A549 (cell line): ENCODE data around the gene OPN5. TPM values are rescaled to one million over a fixed set of nuclear protein-coding genes. Genes with fewer than 3 reads are reported as not detected.

Experiments
- ATAC-seq, 2 experiments: fragments of 200-7000 bp in 1 of 2; fragments of >200 bp in 1 of 2; cut with Nextera tagmentation in 1 of 2; cut with Tn5 transposase in 1 of 2; 3 replicates each; pipeline versions ENCODE4 v1.8.0 to v1.9.1; 2018 to 2020; ENCODE audit warnings: mild to moderate bottlenecking in 1 of 2, moderate library complexity in 1 of 2
- CTCF ChIA-PET: fragments of 300-600 bp; sonication (Branson Sonifier 250); formaldehyde crosslinking; extraction: SDS; loops from one replicate; lab custom pipeline; 2021; ENCODE audit warnings: antibody characterized with exemption, inconsistent platforms; lab: Yijun Ruan, JAX
- POLR2A ChIA-PET: fragments of 350-600 bp; formaldehyde crosslinking; extraction: SDS; loops from one replicate; lab custom pipeline; 2021; ENCODE audit warnings: antibody characterized with exemption, inconsistent platforms; lab: Yijun Ruan, JAX
- DNase-seq, 2 experiments: peaks; one replicate each; pipeline versions ENCODE4 v3.0.0 to v3.0.0-alpha.2; 2011 to 2016; ENCODE audit warnings: low read depth in 1 of 2, low spot score in 1 of 2
- FAIRE-seq: peaks from 2 replicates; lab custom pipeline; 2011; peaks lifted over from hg19 to GRCh38; lab: Jason Lieb, UNC
- H3K27ac ChIP-seq, 2 experiments: fragments of >200 bp; sonication (Bioruptor Twin); formaldehyde crosslinking; 3 replicates each; pipeline ENCODE4 v1.5.1; 2016 to 2017
- H3K4me1 ChIP-seq: fragments of >200 bp; sonication (Bioruptor Twin); formaldehyde crosslinking; 3 replicates; pipeline ENCODE4 v1.6.1; 2016
- H3K4me2 ChIP-seq: fragments of >200 bp; sonication (Bioruptor Twin); formaldehyde crosslinking; 3 replicates; pipeline ENCODE4 v1.6.1; 2016
- H3K4me3 ChIP-seq: fragments of >200 bp; sonication (Bioruptor Twin); formaldehyde crosslinking; 3 replicates; pipeline ENCODE4 v1.5.1; 2016
- H3K9me3 ChIP-seq: fragments of >200 bp; sonication (Bioruptor Twin); formaldehyde crosslinking; 3 replicates; pipeline ENCODE4 v1.6.1; 2016
- ATOH8 ChIP-seq: fragments of 250-450 bp; sonication (Bioruptor Pico); IDR thresholded peaks from 2 replicates; pipeline ENCODE4 v1.5.0; 2020; ENCODE audit warnings: low read depth, mild to moderate bottlenecking, moderate library complexity
- BHLHE40 ChIP-seq: IDR thresholded peaks from 2 replicates; pipeline ENCODE4 v1.6.1; 2012; ENCODE audit warnings: low read depth, low read length, inconsistent platforms
- CBX8 ChIP-seq: fragments of 200-600 bp; sonication (generic); IDR thresholded peaks from 2 replicates; pipeline ENCODE4 v1.6.1; 2016
- CEBPB ChIP-seq, 2 experiments: fragments of >200 bp in 1 of 2; sonication (Bioruptor Twin) in 1 of 2; formaldehyde crosslinking in 1 of 2; IDR thresholded peaks; 2 replicates each; pipeline ENCODE4 v1.6.1; 2012 to 2016
- CHD2 ChIP-seq: fragments of 150-350 bp; IDR thresholded peaks from 2 replicates; pipeline ENCODE4 v1.6.1; 2014; ENCODE audit warnings: low read length; ENCODE audit not compliant: partially characterized antibody
- CHD4 ChIP-seq: fragments of 200-600 bp; sonication (generic); IDR thresholded peaks from 2 replicates; pipeline ENCODE4 v1.6.1; 2016; ENCODE audit warnings: antibody characterized with exemption, mild to moderate bottlenecking, borderline replicate concordance
- E2F6 ChIP-seq: IDR thresholded peaks from 2 replicates; pipeline ENCODE4 v1.6.1; 2012; ENCODE audit warnings: low read depth, borderline replicate concordance
- ESRRA ChIP-seq: fragments of 150-350 bp; IDR thresholded peaks from 2 replicates; pipeline ENCODE4 v1.6.1; 2014; ENCODE audit warnings: mild to moderate bottlenecking, low read length, borderline replicate concordance
- FOSL2 ChIP-seq, 2 experiments: fragments of 450-650 bp in 1 of 2; fragments of >200 bp in 1 of 2; sonication (Bioruptor Twin) in 1 of 2; formaldehyde crosslinking; IDR thresholded peaks; 2 replicates each; pipeline versions ENCODE4 v1.5.0 to v1.6.1; 2016 to 2020; ENCODE audit warnings: mild to moderate bottlenecking in 1 of 2, moderate library complexity in 1 of 2
- FOXS1 ChIP-seq: fragments of 250-450 bp; sonication (Bioruptor Pico); IDR thresholded peaks from 2 replicates; pipeline ENCODE4 v1.5.0; 2020; ENCODE audit warnings: mild to moderate bottlenecking, moderate library complexity
- HDAC2 ChIP-seq: fragments of 200-600 bp; sonication (generic); IDR thresholded peaks from 2 replicates; pipeline ENCODE4 v1.6.1; 2016
- HOXB13 ChIP-seq: fragments of 250-450 bp; sonication (Bioruptor Pico); IDR thresholded peaks from 2 replicates; pipeline ENCODE4 v1.5.0; 2020; ENCODE audit warnings: low read depth, mild to moderate bottlenecking, moderate library complexity
- JUN ChIP-seq, 2 experiments: fragments of >200 bp; sonication (Bioruptor Twin); formaldehyde crosslinking; IDR thresholded peaks; 2 replicates in 1 of 2; 3 replicates in 1 of 2; pipeline ENCODE4 v1.6.1; 2016 to 2017
- KDM1A ChIP-seq: fragments of 200-600 bp; sonication (generic); IDR thresholded peaks from 2 replicates; pipeline ENCODE4 v1.6.1; 2016; ENCODE audit warnings: low read depth, mild to moderate bottlenecking
- MAZ ChIP-seq: fragments of 150-350 bp; IDR thresholded peaks from 2 replicates; pipeline ENCODE4 v1.6.1; 2014; ENCODE audit warnings: antibody characterized with exemption, low read depth, low read length, borderline replicate concordance
- MYC ChIP-seq: IDR thresholded peaks from 2 replicates; pipeline ENCODE4 v1.6.1; 2012; ENCODE audit warnings: mild to moderate bottlenecking, inconsistent platforms, low read length, improper control_type of control experiment, borderline replicate concordance
- REST ChIP-seq: fragments of 200-600 bp; sonication (generic); IDR thresholded peaks from 2 replicates; pipeline ENCODE4 v1.6.1; 2016; ENCODE audit warnings: antibody characterized with exemption, mild to moderate bottlenecking, moderate library complexity
- RFX5 ChIP-seq: fragments of 450-650 bp; IDR thresholded peaks from 2 replicates; pipeline ENCODE4 v1.7.1; 2014; ENCODE audit warnings: antibody characterized with exemption, mild to moderate bottlenecking, moderate library complexity
- RNF2 ChIP-seq: fragments of 200-600 bp; sonication (generic); IDR thresholded peaks from 2 replicates; pipeline ENCODE4 v1.6.1; 2016; ENCODE audit warnings: low read depth, mild to moderate bottlenecking, antibody characterized with exemption, moderate library complexity, borderline replicate concordance
- SMC3 ChIP-seq: fragments of >200 bp; sonication (Bioruptor Twin); formaldehyde crosslinking; IDR thresholded peaks from 3 replicates; pipeline ENCODE4 v1.6.1; 2018; ENCODE audit warnings: inconsistent platforms
- TFCP2L1 ChIP-seq: fragments of 250-450 bp; sonication (Bioruptor Pico); IDR thresholded peaks from 2 replicates; pipeline ENCODE4 v1.5.0; 2021; ENCODE audit warnings: mild to moderate bottlenecking
- ZFP36 ChIP-seq: fragments of 450-650 bp; IDR thresholded peaks from 2 replicates; pipeline ENCODE4 v1.6.1; 2014; ENCODE audit warnings: borderline replicate concordance; ENCODE audit not compliant: partially characterized antibody
- ZNF302 ChIP-seq: fragments of 250-450 bp; sonication (Bioruptor Pico); IDR thresholded peaks from 2 replicates; pipeline ENCODE4 v1.9.0; 2021; ENCODE audit warnings: inconsistent platforms, mild to moderate bottlenecking, moderate library complexity
- WGBS: methylation state at CpG from one replicate; pipeline ENCODE4 v1.1.6; 2017; ENCODE audit errors: missing lambda C conversion rate; 5-methylcytosine and 5-hydroxymethylcytosine counted together
- polyA plus RNA-seq, 4 experiments: library from polyadenylated mRNA; depleted of rRNA in 3 of 4; stranded (reverse); fragments of >200 nt; fragmentation: RNase III in 1 of 4; extraction: RNeasy Plus Mini Kit Qiagen cat#74134 plus additional on column Dnase treatment in 1 of 4; gene quantifications; 2 replicates in 3 of 4; 3 replicates in 1 of 4; pipeline ENCODE4 v1.2.3, GENCODE V29; 2011 to 2017
- TF ChIP-seq, protein P1 (sequence below): fragments of >200 bp; sonication (Bioruptor Twin); formaldehyde crosslinking; IDR thresholded peaks from 3 replicates; pipeline ENCODE4 v1.5.1; 2016
- TF ChIP-seq, protein P2 (sequence below): IDR thresholded peaks from 2 replicates; pipeline ENCODE4 v1.6.1; 2012
- TF ChIP-seq, protein P3 (sequence below): fragments of 450-650 bp; IDR thresholded peaks from 2 replicates; pipeline ENCODE4 v1.6.1; 2014; ENCODE audit warnings: antibody characterized with exemption

The OPN5 gene
- polyA plus RNA-seq, 2 of the 4 experiments (the other 2 are of a cell fraction): not detected

DNA sequence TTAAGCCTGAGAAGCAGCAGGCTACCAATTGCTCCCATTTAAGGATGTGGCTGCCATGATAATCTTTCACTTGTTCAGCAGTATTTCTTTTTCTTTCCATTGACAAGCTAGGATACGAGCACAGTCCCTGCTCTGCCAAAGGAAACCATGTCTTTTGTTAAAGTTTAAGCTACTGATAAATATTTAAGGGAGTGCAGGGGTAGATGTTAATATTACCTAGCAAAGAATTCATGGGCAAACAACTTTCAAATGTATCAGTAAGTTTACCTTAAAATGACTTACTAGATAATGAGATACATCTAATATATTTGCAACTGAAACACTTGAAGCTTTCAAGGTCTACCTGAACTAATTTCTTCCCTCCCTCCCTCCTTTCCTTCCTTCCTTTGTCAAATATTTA is 77.3 kb downstream of the OPN5 start:
- ATAC-seq (no peak), DNase-seq (no peak), FAIRE-seq (no peak)
- CTCF ChIA-PET: no interaction called here
- Histone ChIP-seq H3K4me3 (no peak overlapping the region), H3K27ac (no peak overlapping the region), H3K4me2 (no peak overlapping the region), H3K9me3 (no peaks in the 10 kb centered on the region), H3K4me1 (no peaks in the 10 kb centered on the region)
- 5% methylated on average over 1 of the region's 1 CpG for WGBS
- TF ChIP-seq FOXS1 (CRISPR knock-in tag) (no peak), ZFP36 (no peak), BHLHE40 (no peak)
- TF ChIP-seq, protein P1, sequence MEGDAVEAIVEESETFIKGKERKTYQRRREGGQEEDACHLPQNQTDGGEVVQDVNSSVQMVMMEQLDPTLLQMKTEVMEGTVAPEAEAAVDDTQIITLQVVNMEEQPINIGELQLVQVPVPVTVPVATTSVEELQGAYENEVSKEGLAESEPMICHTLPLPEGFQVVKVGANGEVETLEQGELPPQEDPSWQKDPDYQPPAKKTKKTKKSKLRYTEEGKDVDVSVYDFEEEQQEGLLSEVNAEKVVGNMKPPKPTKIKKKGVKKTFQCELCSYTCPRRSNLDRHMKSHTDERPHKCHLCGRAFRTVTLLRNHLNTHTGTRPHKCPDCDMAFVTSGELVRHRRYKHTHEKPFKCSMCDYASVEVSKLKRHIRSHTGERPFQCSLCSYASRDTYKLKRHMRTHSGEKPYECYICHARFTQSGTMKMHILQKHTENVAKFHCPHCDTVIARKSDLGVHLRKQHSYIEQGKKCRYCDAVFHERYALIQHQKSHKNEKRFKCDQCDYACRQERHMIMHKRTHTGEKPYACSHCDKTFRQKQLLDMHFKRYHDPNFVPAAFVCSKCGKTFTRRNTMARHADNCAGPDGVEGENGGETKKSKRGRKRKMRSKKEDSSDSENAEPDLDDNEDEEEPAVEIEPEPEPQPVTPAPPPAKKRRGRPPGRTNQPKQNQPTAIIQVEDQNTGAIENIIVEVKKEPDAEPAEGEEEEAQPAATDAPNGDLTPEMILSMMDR: no peak
- TF ChIP-seq, all 56 proteins: peak for 0
- POLR2A ChIA-PET: no interaction called here

DNA sequence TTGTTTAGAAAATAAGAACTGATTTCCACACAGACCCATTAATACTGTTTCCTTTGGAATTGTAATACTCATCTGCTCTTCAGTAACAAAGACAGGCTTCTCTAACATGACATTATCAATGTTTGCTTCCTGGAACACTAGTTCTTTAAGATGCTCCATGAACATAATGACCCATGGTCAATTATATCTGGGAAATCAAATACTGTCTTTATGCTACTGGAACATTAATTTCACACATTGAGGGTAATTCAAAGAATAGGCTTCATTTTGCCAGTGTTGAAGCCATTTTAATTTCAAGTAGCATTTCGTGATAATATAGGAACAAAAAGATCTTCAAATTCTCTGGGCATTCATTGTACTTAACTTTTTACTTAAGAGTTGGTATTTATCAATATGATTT is 80.9 kb downstream of the OPN5 start:
- CTCF ChIA-PET: no interaction called here
- 12% methylated on average over 1 of the region's 1 CpG for WGBS
- TF ChIP-seq ZNF302 (CRISPR knock-in tag): no peak
- no peak for TF ChIP-seq CHD2
- no peak for TF ChIP-seq MYC
- no peak for TF ChIP-seq ATOH8 (CRISPR knock-in tag)
- no peak for TF ChIP-seq HDAC2
- TF ChIP-seq E2F6: no peak
- no peak for TF ChIP-seq JUN (IDR thresholded peaks at IDR 0.05)
- no peak for TF ChIP-seq RFX5
- no peak for TF ChIP-seq RNF2
- H3K4me3 ChIP-seq: no peak overlapping the region
- DNase-seq: no peak
- H3K9me3 ChIP-seq: no peaks in the 10 kb centered on the region
- no peaks in the 10 kb centered on the region for H3K4me1 ChIP-seq
- POLR2A ChIA-PET: no interaction called here
- H3K27ac ChIP-seq: no peak overlapping the region
- no peak overlapping the region for H3K4me2 ChIP-seq
- no peak for FAIRE-seq
- no peak for ATAC-seq

DNA sequence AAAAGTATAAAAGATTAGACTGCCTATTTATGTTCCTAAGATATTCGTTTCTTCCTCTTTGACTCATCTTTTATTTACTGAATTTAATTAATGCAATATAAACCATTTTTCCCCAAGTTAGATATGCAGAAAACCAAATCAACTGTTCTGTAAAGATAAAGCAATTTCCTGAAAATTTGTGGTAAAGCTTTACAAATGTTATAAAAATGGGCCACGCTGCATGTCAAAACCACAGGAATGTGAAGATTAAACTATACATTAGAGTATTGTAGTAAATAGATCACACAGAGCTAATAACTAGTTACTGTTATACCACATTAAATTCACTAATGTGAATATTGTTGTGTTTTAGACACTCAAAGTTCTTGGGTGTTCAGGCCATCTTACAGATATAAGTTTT is 83.4 kb downstream of the OPN5 start:
- H3K9me3 ChIP-seq: no peaks in the 10 kb centered on the region
- no peak overlapping the region for H3K27ac ChIP-seq
- DNase-seq: no peak
- ChIA-PET POLR2A (no interaction called here), CTCF (no interaction called here)
- TF ChIP-seq ESRRA: no peak
- no peak for TF ChIP-seq HOXB13
- TF ChIP-seq FOSL2 (IDR thresholded peaks at IDR 0.05): no peak
- TF ChIP-seq FOSL2 (CRISPR knock-in tag; IDR thresholded peaks at IDR 0.05): no peak
- TF ChIP-seq REST: no peak
- TF ChIP-seq E2F6: no peak
- no peak for TF ChIP-seq ZFP36
- TF ChIP-seq, protein P2, sequence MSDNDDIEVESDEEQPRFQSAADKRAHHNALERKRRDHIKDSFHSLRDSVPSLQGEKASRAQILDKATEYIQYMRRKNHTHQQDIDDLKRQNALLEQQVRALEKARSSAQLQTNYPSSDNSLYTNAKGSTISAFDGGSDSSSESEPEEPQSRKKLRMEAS: no peak
- no peak for TF ChIP-seq CEBPB (IDR thresholded peaks at IDR 0.05)
- TF ChIP-seq, protein P3, sequence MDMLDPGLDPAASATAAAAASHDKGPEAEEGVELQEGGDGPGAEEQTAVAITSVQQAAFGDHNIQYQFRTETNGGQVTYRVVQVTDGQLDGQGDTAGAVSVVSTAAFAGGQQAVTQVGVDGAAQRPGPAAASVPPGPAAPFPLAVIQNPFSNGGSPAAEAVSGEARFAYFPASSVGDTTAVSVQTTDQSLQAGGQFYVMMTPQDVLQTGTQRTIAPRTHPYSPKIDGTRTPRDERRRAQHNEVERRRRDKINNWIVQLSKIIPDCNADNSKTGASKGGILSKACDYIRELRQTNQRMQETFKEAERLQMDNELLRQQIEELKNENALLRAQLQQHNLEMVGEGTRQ: no peak
- no peak for TF ChIP-seq BHLHE40
- no peak for TF ChIP-seq TFCP2L1
- TF ChIP-seq SMC3: no peak
- no peak for TF ChIP-seq JUN (IDR thresholded peaks at IDR 0.05)
- TF ChIP-seq RFX5: no peak
- TF ChIP-seq CBX8: no peak
- no peak for TF ChIP-seq MAZ
- TF ChIP-seq ZNF302 (CRISPR knock-in tag): no peak
- TF ChIP-seq CHD4: no peak
- no peak for TF ChIP-seq KDM1A
- no peak for ATAC-seq
- 31% methylated on average over 2 of the region's 2 CpGs for WGBS
- H3K4me3 ChIP-seq: no peak overlapping the region
- H3K4me2 ChIP-seq: no peak overlapping the region
- no peak for FAIRE-seq
- H3K4me1 ChIP-seq: no peaks in the 10 kb centered on the region
